MG63 (cell line): ENCODE data around the gene SLC9C1. TPM values are rescaled to one million over a fixed set of nuclear protein-coding genes. Genes with fewer than 3 reads are reported as not detected.

Source experiments
- DNase-seq: peaks from one replicate; pipeline ENCODE4 v3.0.0-alpha.2; 2020
- H3K27me3 ChIP-seq: fragments of 250-450 bp; sonication (Bioruptor Pico); 2 replicates; pipeline ENCODE4 v1.5.1; 2020; ENCODE audit warnings: mild to moderate bottlenecking, moderate library complexity
- H3K36me3 ChIP-seq: fragments of 250-450 bp; sonication (Bioruptor Pico); 2 replicates; pipeline ENCODE4 v1.5.1; 2020; ENCODE audit warnings: mild to moderate bottlenecking, moderate library complexity
- H3K4me3 ChIP-seq: fragments of 250-450 bp; sonication (Bioruptor Pico); 2 replicates; pipeline ENCODE4 v1.5.1; 2020; ENCODE audit warnings: mild to moderate bottlenecking, moderate library complexity
- H3K9me3 ChIP-seq: fragments of 250-450 bp; sonication (Bioruptor Pico); 2 replicates; pipeline ENCODE4 v1.5.1; 2020; ENCODE audit warnings: mild to moderate bottlenecking, moderate library complexity
- total RNA-seq: library from RNA; depleted of rRNA; stranded (reverse); fragments of >200 nt; shearing (Covaris generic); gene quantifications from 2 replicates; pipeline ENCODE4 v1.2.3, GENCODE V29; 2014; ENCODE audit warnings: low replicate concordance

Gene SLC9C1
- total RNA-seq, 1 experiment from 2014 or later: not detected

- Histone ChIP-seq H3K4me3 (no peak overlapping the region), H3K9me3 (no peaks in the 10 kb centered on the region), H3K27me3 (no peaks in the 10 kb centered on the region), H3K36me3 (no peaks in the 10 kb centered on the region)
- DNase-seq: no peak
Measured at GRCh38 chr3:112167758-112168157, 126.3 kb downstream of the SLC9C1 start.

GRCh38 chr3:112149136-112149535 lies 144.9 kb downstream of the SLC9C1 start:
- DNase-seq: no peak

GRCh38 chr3:112143689-112144088 lies 150.3 kb downstream of the SLC9C1 start:
- Histone ChIP-seq H3K36me3 (no peaks in the 10 kb centered on the region), H3K4me3 (no peak overlapping the region), H3K27me3 (peaks cover 8% of the 10 kb centered on the region), H3K9me3 (peaks cover 5% of the 10 kb centered on the region; the same call in 1 of the 2 replicates)
- DNase-seq: no peak

More at GRCh38 chr3:112149136-112149535, 144.9 kb downstream of the SLC9C1 start:
- H3K4me3 ChIP-seq: no peak overlapping the region
- H3K27me3 ChIP-seq: no peaks in the 10 kb centered on the region
- H3K36me3 ChIP-seq: no peaks in the 10 kb centered on the region
- H3K9me3 ChIP-seq: 0 out of 2 replicates have a peak, but pooled peaks cover 4% of the 10 kb centered on the region

- Histone ChIP-seq H3K27me3 (peaks cover 8% of the 10 kb centered on the region), H3K36me3 (no peaks in the 10 kb centered on the region), H3K4me3 (no peak overlapping the region), H3K9me3 (peaks cover 5% of the 10 kb centered on the region; the same call in 1 of the 2 replicates)
- DNase-seq: no peak
Measured at GRCh38 chr3:112143251-112143650, 150.8 kb downstream of the SLC9C1 start.

- DNase-seq: no peak
- H3K4me3 ChIP-seq: no peak overlapping the region
- peaks cover 5% of the 10 kb centered on the region; the same call in 1 of the 2 replicates for H3K9me3 ChIP-seq
- H3K36me3 ChIP-seq: no peaks in the 10 kb centered on the region
- H3K27me3 ChIP-seq: peaks cover 11% of the 10 kb centered on the region
Measured at GRCh38 chr3:112141293-112141692, 152.7 kb downstream of the SLC9C1 start.

- Histone ChIP-seq H3K27me3 (peaks cover 11% of the 10 kb centered on the region), H3K9me3 (peaks cover 5% of the 10 kb centered on the region; the same call in 1 of the 2 replicates), H3K36me3 (no peaks in the 10 kb centered on the region), H3K4me3 (no peak overlapping the region)
- DNase-seq: no peak
Measured at GRCh38 chr3:112140584-112140983, 153.4 kb downstream of the SLC9C1 start.

- peaks cover 11% of the 10 kb centered on the region for H3K27me3 ChIP-seq
- H3K9me3 ChIP-seq: peaks cover 2% of the 10 kb centered on the region; the same call in 1 of the 2 replicates
- no peak for DNase-seq
- H3K36me3 ChIP-seq: no peaks in the 10 kb centered on the region
- H3K4me3 ChIP-seq: no peak overlapping the region
Measured at GRCh38 chr3:112138219-112138969, 155.6 kb downstream of the SLC9C1 start.

GRCh38 chr3:112137781-112138180 lies 156.2 kb downstream of the SLC9C1 start:
- no peak for DNase-seq
- Histone ChIP-seq H3K27me3 (peaks cover 11% of the 10 kb centered on the region), H3K9me3 (no peaks in the 10 kb centered on the region)

GRCh38 chr3:112136959-112137693 lies 156.9 kb downstream of the SLC9C1 start:
- Histone ChIP-seq H3K27me3 (peaks cover 11% of the 10 kb centered on the region), H3K36me3 (no peaks in the 10 kb centered on the region), H3K4me3 (no peak overlapping the region), H3K9me3 (no peaks in the 10 kb centered on the region)
- no peak for DNase-seq

More at GRCh38 chr3:112137781-112138180, 156.2 kb downstream of the SLC9C1 start:
- no peak overlapping the region for H3K4me3 ChIP-seq
- H3K36me3 ChIP-seq: no peaks in the 10 kb centered on the region

GRCh38 chr3:112136046-112136445 lies 158.0 kb downstream of the SLC9C1 start:
- H3K36me3 ChIP-seq: no peaks in the 10 kb centered on the region
- H3K9me3 ChIP-seq: no peaks in the 10 kb centered on the region
- H3K27me3 ChIP-seq: peaks cover 11% of the 10 kb centered on the region
- H3K4me3 ChIP-seq: no peak overlapping the region
- DNase-seq: no peak

GRCh38 chr3:112134335-112135124 lies 159.5 kb downstream of the SLC9C1 start:
- Histone ChIP-seq H3K27me3 (peaks cover 7% of the 10 kb centered on the region), H3K36me3 (no peaks in the 10 kb centered on the region), H3K9me3 (no peaks in the 10 kb centered on the region), H3K4me3 (no peak overlapping the region)
- no peak for DNase-seq

- Histone ChIP-seq H3K27me3 (peaks cover 4% of the 10 kb centered on the region), H3K36me3 (no peaks in the 10 kb centered on the region), H3K9me3 (no peaks in the 10 kb centered on the region), H3K4me3 (no peak overlapping the region)
- no peak for DNase-seq
Measured at GRCh38 chr3:112133626-112134334, 160.2 kb downstream of the SLC9C1 start.

GRCh38 chr3:112132975-112133448 lies 161.0 kb downstream of the SLC9C1 start, which contains the start of gene GCSAM:
TSS of gene GCSAM (minus strand) at chr3:112133248. CDS start at chr3:112133120, 128 bp downstream.
- H3K4me3 ChIP-seq: no peak within 1 kb of the TSS
- peaks cover under 1% of the 10 kb centered on the region for H3K27me3 ChIP-seq
- no peak for DNase-seq
- no peaks in the 10 kb centered on the region for H3K36me3 ChIP-seq
- H3K9me3 ChIP-seq: no peaks in the 10 kb centered on the region

- Histone ChIP-seq H3K27me3 (no peaks in the 10 kb centered on the region; the same call in 1 of the 2 replicates), H3K4me3 (no peak overlapping the region), H3K36me3 (no peaks in the 10 kb centered on the region), H3K9me3 (no peaks in the 10 kb centered on the region)
- DNase-seq: no peak
Measured at GRCh38 chr3:112132554-112132953, 161.5 kb downstream of the SLC9C1 start.

- DNase-seq: no peak
- Histone ChIP-seq H3K4me3 (no peak overlapping the region), H3K9me3 (no peaks in the 10 kb centered on the region), H3K36me3 (no peaks in the 10 kb centered on the region), H3K27me3 (no peaks in the 10 kb centered on the region; the same call in 1 of the 2 replicates)
Measured at GRCh38 chr3:112132088-112132487, 161.9 kb downstream of the SLC9C1 start.

GRCh38 chr3:112131111-112131510 lies 162.9 kb downstream of the SLC9C1 start:
- no peak for DNase-seq
- Histone ChIP-seq H3K4me3 (no peak overlapping the region), H3K9me3 (no peaks in the 10 kb centered on the region), H3K27me3 (no peaks in the 10 kb centered on the region; the same call in 1 of the 2 replicates), H3K36me3 (no peaks in the 10 kb centered on the region)
